K562 (cell line): Measurements from ENCODE around the gene KATNAL1. TPM values are rescaled to one million over a fixed set of nuclear protein-coding genes. Genes with fewer than 3 reads are reported as not detected.

ENCODE experiments used
- ATAC-seq: fragments of 200-7000 bp; cut with Tn5 transposase; 3 replicates; pipeline ENCODE4 v1.9.1; 2020; ENCODE audit warnings: moderate library complexity
- BruUV-seq: library from RNA; stranded (reverse); fragments of 400-500 nt; replicated peaks from 2 replicates; lab custom pipeline; 2021; lab: Mats Ljungman, UMichigan
- CTCF ChIA-PET: fragments of 300-600 bp; formaldehyde crosslinking; extraction: SDS; loops from one replicate; lab custom pipeline; 2021; ENCODE audit warnings: low intra/inter-chr PET ratio; lab: Yijun Ruan, JAX
- POLR2A ChIA-PET: fragments of 300-600, 350-650 bp; sonication (Branson Sonifier 250); formaldehyde crosslinking; extraction: SDS; loops from one replicate; lab custom pipeline; 2021; ENCODE audit warnings: antibody characterized with exemption, inconsistent platforms; lab: Yijun Ruan, JAX
- DNase-seq, 4 experiments: peaks; one replicate each; pipeline versions ENCODE4 v3.0.0 to v3.0.0-alpha.2; 2011 to 2018; ENCODE audit warnings: low spot score in 3 of 4, mixed read lengths in 3 of 4; ENCODE audit errors: extremely low read depth in 1 of 4
- FAIRE-seq: peaks from 2 replicates; lab custom pipeline; 2011; peaks lifted over from hg19 to GRCh38; lab: Jason Lieb, UNC
- H2AFZ ChIP-seq: 2 replicates; pipeline ENCODE4 v1.6.0; 2011; ENCODE audit warnings: low read depth, low read length, control low read depth, inconsistent platforms
- H3K27ac ChIP-seq: fragments of 200-600 bp; 3 replicates; pipeline ENCODE4 v1.8.0; 2011; ENCODE audit warnings: low read depth, mild to moderate bottlenecking, control low read depth, inconsistent platforms, low read length, moderate library complexity, mixed read lengths; ENCODE audit errors: extremely low read depth
- H3K27me3 ChIP-seq, 2 experiments: fragments of 300-600 bp in 1 of 2; 2 replicates in 1 of 2; 3 replicates in 1 of 2; pipeline versions ENCODE4 v1.6.0 to v1.8.0; 2011; ENCODE audit warnings: inconsistent platforms in 2 of 2, low read length in 2 of 2, mild to moderate bottlenecking in 1 of 2, mixed read lengths in 1 of 2, moderate library complexity in 1 of 2; ENCODE audit not compliant: control insufficient read depth in 2 of 2, insufficient read depth in 2 of 2
- H3K36me3 ChIP-seq: fragments of 300-600 bp; 3 replicates; pipeline ENCODE4 v1.8.0; 2011; ENCODE audit warnings: mild to moderate bottlenecking, low read length, inconsistent platforms; ENCODE audit not compliant: control insufficient read depth, insufficient read depth
- H3K4me1 ChIP-seq, 2 experiments: fragments of 200-600 bp in 1 of 2; replicated peaks in 1 of 2; 2 replicates in 1 of 2; 3 replicates in 1 of 2; pipeline versions ENCODE4 v1.5.1 to v1.8.0; 2011; ENCODE audit warnings: inconsistent platforms in 2 of 2, low read length in 2 of 2, mild to moderate bottlenecking in 1 of 2, mixed read lengths in 1 of 2, moderate library complexity in 1 of 2; ENCODE audit not compliant: control insufficient read depth in 2 of 2, insufficient read depth in 2 of 2
- H3K4me2 ChIP-seq: 2 replicates; pipeline ENCODE4 v1.6.1; 2011; ENCODE audit warnings: low read length, control low read depth, inconsistent platforms, mixed read lengths; ENCODE audit not compliant: insufficient read depth
- H3K4me3 ChIP-seq: fragments of 200-600 bp; sonication (generic), shearing (Covaris generic); 2 replicates; pipeline ENCODE4 v1.5.1; 2016; ENCODE audit warnings: control low read depth, inconsistent platforms
- H3K79me2 ChIP-seq: fragments of 200-600 bp; 3 replicates; pipeline ENCODE4 v1.8.0; 2011; ENCODE audit warnings: low read length, inconsistent platforms; ENCODE audit not compliant: control insufficient read depth, insufficient read depth
- H3K9ac ChIP-seq, 2 experiments: 2 replicates each; pipeline versions ENCODE4 v1.6.0 to v1.6.1; 2011; ENCODE audit warnings: low read depth in 2 of 2, low read length in 2 of 2, control low read depth in 1 of 2, inconsistent platforms in 1 of 2, mild to moderate bottlenecking in 1 of 2, mixed read lengths in 1 of 2; ENCODE audit not compliant: insufficient read depth in 1 of 2
- H3K9me1 ChIP-seq: one replicate; pipeline ENCODE4 v1.6.0; 2011; ENCODE audit warnings: inconsistent platforms, mild to moderate bottlenecking, low read length, moderate library complexity; ENCODE audit not compliant: control insufficient read depth, insufficient read depth
- H3K9me3 ChIP-seq: replicated peaks from 2 replicates; pipeline ENCODE4 v1.5.1; 2011; ENCODE audit warnings: low read depth, low read length, inconsistent platforms; ENCODE audit not compliant: control insufficient read depth, insufficient read depth
- H4K20me1 ChIP-seq: replicated peaks from 2 replicates; pipeline ENCODE4 v1.6.1; 2011; ENCODE audit warnings: low read length, inconsistent platforms, mixed read lengths; ENCODE audit not compliant: control insufficient read depth, insufficient read depth
- C11orf30 ChIP-seq: fragments of 450-650 bp; IDR thresholded peaks from 2 replicates; pipeline ENCODE4 v1.6.1; 2016; ENCODE audit warnings: low read depth, mild to moderate bottlenecking
- CHD1 ChIP-seq: fragments of 200-600 bp; sonication (generic); IDR thresholded peaks from one replicate; pipeline ENCODE4 v1.6.1; 2012; ENCODE audit warnings: mild to moderate bottlenecking, moderate library complexity, low read length, inconsistent platforms
- FOXJ2 ChIP-seq: fragments of 200-800 bp; sonication (Bioruptor generic); IDR thresholded peaks from 2 replicates; pipeline ENCODE4 v1.6.1; 2016; ENCODE audit warnings: missing genetic modification characterization, missing compliant biosample characterization
- HMG20B ChIP-seq: fragments of 250-450 bp; sonication (Bioruptor Pico); IDR thresholded peaks from 2 replicates; pipeline ENCODE4 v1.5.0; 2021; ENCODE audit warnings: mild to moderate bottlenecking
- NR2C1 ChIP-seq, 2 experiments: fragments of 450-650 bp; IDR thresholded peaks; 2 replicates each; pipeline ENCODE4 v1.6.1; 2017; ENCODE audit warnings: mild to moderate bottlenecking in 2 of 2, antibody characterized with exemption in 1 of 2, inconsistent platforms in 1 of 2, missing compliant biosample characterization in 1 of 2, missing genetic modification characterization in 1 of 2
- TEAD1 ChIP-seq, 2 experiments: fragments of 450-650 bp in 1 of 2; sonication (generic) in 1 of 2; formaldehyde crosslinking; IDR thresholded peaks; 2 replicates each; pipeline versions ENCODE4 v1.4.0 to v1.8.0; 2020 to 2022; ENCODE audit warnings: mild to moderate bottlenecking in 2 of 2, missing genetic modification reagents in 1 of 2
- ZBED1 ChIP-seq: IDR thresholded peaks from 2 replicates; pipeline ENCODE4 v1.6.1; 2014
- ZNF830 ChIP-seq: fragments of 250-450 bp; sonication (Bioruptor Pico); IDR thresholded peaks from 2 replicates; pipeline ENCODE4 v1.5.0; 2021; ENCODE audit warnings: mild to moderate bottlenecking
- WGBS: fragments of 100-300 bp; shearing (Covaris generic); methylation state at CpG from one replicate; pipeline ENCODE4 v1.1.6; 2016; ENCODE audit warnings: low coverage, mixed read lengths; ENCODE audit not compliant: insufficient coverage; ENCODE audit errors: missing lambda C conversion rate; 5-methylcytosine and 5-hydroxymethylcytosine counted together
- in situ Hi-C: fragments of 300-500 bp; cut with MboI; formaldehyde crosslinking; loops from 4 replicates; pipeline ENCODE4 v1.15.0; 2018; ENCODE audit warnings: inconsistent platforms, mixed read lengths
- intact Hi-C: fragments of 100-400 bp; cut with micrococcal nuclease; formaldehyde crosslinking; loops from 2 replicates; pipeline ENCODE4 v1.14.2; 2022
- polyA plus RNA-seq, 8 experiments: library from polyadenylated mRNA; depleted of rRNA in 4 of 8; stranded (reverse) in 5 of 8; unstranded in 3 of 8; fragments of >200 nt; fragmentation: Nextera tagmentation in 2 of 8; fragmentation: Illumina TruSeq in 1 of 8; extraction: Ambion mirVana in 2 of 8; extraction: Trizol in 1 of 8; gene quantifications; 2 replicates each; pipeline versions ENCODE4 v1.2.1 to v1.2.3, GENCODE V29; 2011 to 2014; ENCODE audit warnings: inconsistent platforms in 1 of 8, missing spikeins in 1 of 8
- total RNA-seq, 7 experiments: library from RNA; depleted of rRNA in 6 of 7; stranded (reverse); fragments of >200 nt in 6 of 7; fragmentation: Illumina TruSeq in 2 of 7; extraction: Trizol in 2 of 7; gene quantifications; 2 replicates each; pipeline versions ENCODE4 v1.2.1 to v1.2.3, GENCODE V29; 2011 to 2021; ENCODE audit warnings: low replicate concordance in 1 of 7
- TF ChIP-seq, protein P1 (sequence below): fragments of 450-650 bp; IDR thresholded peaks from 2 replicates; pipeline ENCODE4 v1.6.1; 2017; ENCODE audit warnings: antibody characterized with exemption, mild to moderate bottlenecking

Gene KATNAL1
- total and polyA plus RNA-seq, 9 of the 15 experiments (the other 6 are each of a cell fraction or from before 2014, with no cell fraction given), result 2.5 to 8.2 (median 5.5) TPM

DNA sequence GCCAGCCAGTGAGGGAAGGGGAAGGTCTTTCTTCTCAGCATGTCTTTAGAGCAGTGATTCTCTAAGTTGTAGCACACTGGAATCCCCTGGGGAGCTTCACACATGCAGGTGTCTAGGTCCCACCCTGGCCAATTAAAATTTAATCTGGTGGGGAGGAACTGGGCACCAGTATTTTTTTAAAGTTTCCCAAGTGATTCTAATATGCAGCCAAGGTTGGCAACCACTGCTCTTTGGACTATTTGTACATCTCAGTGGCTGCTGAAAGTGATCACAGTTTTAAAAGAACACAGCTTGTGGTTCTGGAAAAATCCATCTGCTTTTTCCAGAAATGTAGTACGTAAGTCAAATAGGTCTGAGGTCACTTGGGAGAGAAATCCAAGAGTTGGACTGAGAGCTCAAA lies 10.7 kb upstream of the KATNAL1 start (continued):
- TF ChIP-seq FOXJ2 (tag), result no peak
- TF ChIP-seq HMG20B (CRISPR knock-in tag), result no peak
- no peak for TF ChIP-seq TEAD1 (CRISPR knock-in tag; IDR thresholded peaks at IDR 0.05)
- TF ChIP-seq, protein P1, sequence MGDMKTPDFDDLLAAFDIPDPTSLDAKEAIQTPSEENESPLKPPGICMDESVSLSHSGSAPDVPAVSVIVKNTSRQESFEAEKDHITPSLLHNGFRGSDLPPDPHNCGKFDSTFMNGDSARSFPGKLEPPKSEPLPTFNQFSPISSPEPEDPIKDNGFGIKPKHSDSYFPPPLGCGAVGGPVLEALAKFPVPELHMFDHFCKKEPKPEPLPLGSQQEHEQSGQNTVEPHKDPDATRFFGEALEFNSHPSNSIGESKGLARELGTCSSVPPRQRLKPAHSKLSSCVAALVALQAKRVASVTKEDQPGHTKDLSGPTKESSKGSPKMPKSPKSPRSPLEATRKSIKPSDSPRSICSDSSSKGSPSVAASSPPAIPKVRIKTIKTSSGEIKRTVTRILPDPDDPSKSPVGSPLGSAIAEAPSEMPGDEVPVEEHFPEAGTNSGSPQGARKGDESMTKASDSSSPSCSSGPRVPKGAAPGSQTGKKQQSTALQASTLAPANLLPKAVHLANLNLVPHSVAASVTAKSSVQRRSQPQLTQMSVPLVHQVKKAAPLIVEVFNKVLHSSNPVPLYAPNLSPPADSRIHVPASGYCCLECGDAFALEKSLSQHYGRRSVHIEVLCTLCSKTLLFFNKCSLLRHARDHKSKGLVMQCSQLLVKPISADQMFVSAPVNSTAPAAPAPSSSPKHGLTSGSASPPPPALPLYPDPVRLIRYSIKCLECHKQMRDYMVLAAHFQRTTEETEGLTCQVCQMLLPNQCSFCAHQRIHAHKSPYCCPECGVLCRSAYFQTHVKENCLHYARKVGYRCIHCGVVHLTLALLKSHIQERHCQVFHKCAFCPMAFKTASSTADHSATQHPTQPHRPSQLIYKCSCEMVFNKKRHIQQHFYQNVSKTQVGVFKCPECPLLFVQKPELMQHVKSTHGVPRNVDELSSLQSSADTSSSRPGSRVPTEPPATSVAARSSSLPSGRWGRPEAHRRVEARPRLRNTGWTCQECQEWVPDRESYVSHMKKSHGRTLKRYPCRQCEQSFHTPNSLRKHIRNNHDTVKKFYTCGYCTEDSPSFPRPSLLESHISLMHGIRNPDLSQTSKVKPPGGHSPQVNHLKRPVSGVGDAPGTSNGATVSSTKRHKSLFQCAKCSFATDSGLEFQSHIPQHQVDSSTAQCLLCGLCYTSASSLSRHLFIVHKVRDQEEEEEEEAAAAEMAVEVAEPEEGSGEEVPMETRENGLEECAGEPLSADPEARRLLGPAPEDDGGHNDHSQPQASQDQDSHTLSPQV, result no peak

DNA sequence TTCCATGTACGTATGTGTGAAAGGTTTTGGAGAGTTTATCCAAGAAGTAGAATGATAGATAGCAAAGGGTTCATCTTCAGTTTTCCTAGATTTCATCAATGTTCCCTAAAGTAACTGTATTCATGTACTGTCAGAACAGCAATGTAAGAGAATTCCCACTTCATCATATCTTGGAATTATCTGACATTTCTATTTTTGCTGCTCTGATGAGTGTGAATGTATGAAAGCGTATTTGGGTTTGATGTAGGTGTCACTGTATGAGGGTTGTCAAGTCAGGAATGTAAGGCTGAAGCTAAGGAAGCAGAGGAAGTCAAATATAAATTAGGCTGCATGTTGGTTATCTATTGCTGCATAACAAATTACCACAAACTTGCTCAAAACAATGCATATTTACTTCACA lies 7.2 kb upstream of the KATNAL1 start:
- FAIRE-seq (no peak), ATAC-seq (no peak), DNase-seq (no peak)
- ChIA-PET CTCF (no interaction called here), POLR2A (no interaction called here)
- 65% methylated on average over 2 of the region's 2 CpGs for WGBS
- intact Hi-C loops (no loop called here), in situ Hi-C loops (no loop called here)
- H3K4me2 ChIP-seq, result no peak overlapping the region
- no peak overlapping the region for H3K27ac ChIP-seq
- no peaks in the 10 kb centered on the region for H3K79me2 ChIP-seq
- H3K9me3 ChIP-seq, result no peaks in the 10 kb centered on the region
- H3K4me1 ChIP-seq, result peaks cover 0 to 10% of the 10 kb centered on the region in 2 experiments; a peak in 2 of 5 replicates
- no peaks in the 10 kb centered on the region for H3K36me3 ChIP-seq
- no TSS peak for BruUV-seq
- H3K9ac ChIP-seq, result no peak overlapping the region
- no peaks in the 10 kb centered on the region for H3K27me3 ChIP-seq
- no peak overlapping the region for H2AFZ ChIP-seq
- no peaks in the 10 kb centered on the region for H4K20me1 ChIP-seq
- no peak for TF ChIP-seq C11orf30
- TF ChIP-seq CHD1, result no peak
- TF ChIP-seq ZBED1, result no peak
- TF ChIP-seq NR2C1 (IDR thresholded peaks at IDR 0.05), result no peak
- TF ChIP-seq NR2C1 (tag; IDR thresholded peaks at IDR 0.05), result no peak
- TF ChIP-seq ZNF830 (CRISPR knock-in tag), result no peak
- H3K4me3 ChIP-seq, result no peak overlapping the region
- H3K9me1 ChIP-seq, result no peaks in the 10 kb centered on the region
